Liver (tissue), 9 donors: Measurements from ENCODE around the gene KIF11. TPM values are rescaled to one million over a fixed set of nuclear protein-coding genes. Genes with fewer than 3 reads are reported as not detected.

Experiments used
- DNase-seq: peaks from one replicate; pipeline ENCODE4 v3.0.0-alpha.2; 2017; ENCODE audit warnings: low spot score
- H3K27ac ChIP-seq, 2 donors: one replicate each; pipeline ENCODE4 v1.7.0; 2013; ENCODE audit warnings: inconsistent platforms in 2 of 2, low read length in 2 of 2, control low read depth in 1 of 2, low read depth in 1 of 2, mild to moderate bottlenecking in 1 of 2
- H3K27me3 ChIP-seq, 4 donors: one replicate each; pipeline versions ENCODE4 v1.6.1 to v1.7.0; 2013; ENCODE audit warnings: low read length in 3 of 4, inconsistent platforms in 1 of 4, mild to moderate bottlenecking in 1 of 4, moderate library complexity in 1 of 4; ENCODE audit not compliant: control insufficient read depth in 4 of 4, insufficient read depth in 4 of 4
- H3K36me3 ChIP-seq, 4 donors: one replicate each; pipeline versions ENCODE4 v1.6.1 to v1.7.0; 2013; ENCODE audit warnings: low read length in 3 of 4, mild to moderate bottlenecking in 3 of 4, low read depth in 1 of 4, moderate library complexity in 1 of 4; ENCODE audit not compliant: control insufficient read depth in 4 of 4, insufficient read depth in 3 of 4
- H3K4me1 ChIP-seq, 4 donors: one replicate each; pipeline versions ENCODE4 v1.6.1 to v1.7.0; 2013; ENCODE audit warnings: low read length in 3 of 4, mild to moderate bottlenecking in 3 of 4, moderate library complexity in 1 of 4; ENCODE audit not compliant: control insufficient read depth in 4 of 4, insufficient read depth in 4 of 4
- H3K4me3 ChIP-seq, 3 donors: one replicate each; pipeline versions ENCODE4 v1.6.1 to v1.7.0; 2013; ENCODE audit warnings: low read length in 3 of 3, control low read depth in 1 of 3, low read depth in 1 of 3, mild to moderate bottlenecking in 1 of 3
- H3K9ac ChIP-seq, 2 donors: one replicate each; pipeline ENCODE4 v1.7.0; 2013; ENCODE audit warnings: low read length in 2 of 2, mild to moderate bottlenecking in 2 of 2, moderate library complexity in 2 of 2, control low read depth in 1 of 2, low read depth in 1 of 2
- H3K9me3 ChIP-seq, 4 donors: one replicate each; pipeline versions ENCODE4 v1.6.1 to v1.7.0; 2013; ENCODE audit warnings: low read length in 3 of 4; ENCODE audit not compliant: control insufficient read depth in 4 of 4
- ATF3 ChIP-seq: IDR thresholded peaks from 2 replicates; pipeline ENCODE4 v1.6.1; 2016; ENCODE audit warnings: antibody characterized with exemption
- CTCF ChIP-seq: fragments of 150-350 bp; IDR thresholded peaks from 2 replicates; pipeline ENCODE4 v1.5.1; 2017; ENCODE audit warnings: improper control_type of control experiment, low read depth, low read length; ENCODE audit not compliant: missing input control
- EGR1 ChIP-seq, 2 donors: IDR thresholded peaks; 2 replicates each; pipeline ENCODE4 v1.6.1; 2016 to 2018; ENCODE audit warnings: antibody characterized with exemption in 2 of 2, low read depth in 2 of 2
- FOXA1 ChIP-seq: IDR thresholded peaks from 2 replicates; pipeline ENCODE4 v1.6.1; 2016; ENCODE audit warnings: antibody characterized with exemption
- FOXA2 ChIP-seq: IDR thresholded peaks from 2 replicates; pipeline ENCODE4 v1.6.1; 2016; ENCODE audit warnings: antibody characterized with exemption
- GABPA ChIP-seq, 2 donors: IDR thresholded peaks in 1 of 2; conservative IDR thresholded peaks in 1 of 2; 2 replicates each; pipeline ENCODE4 v1.6.1; 2016; ENCODE audit warnings: antibody characterized with exemption in 2 of 2, mild to moderate bottlenecking in 1 of 2, moderate library complexity in 1 of 2
- HNF4A ChIP-seq, 2 donors: conservative IDR thresholded peaks; 2 replicates each; pipeline ENCODE4 v1.6.1; 2016; ENCODE audit warnings: antibody characterized with exemption in 2 of 2, mild to moderate bottlenecking in 2 of 2
- HNF4G ChIP-seq: IDR thresholded peaks from 2 replicates; pipeline ENCODE4 v1.6.1; 2016; ENCODE audit warnings: antibody characterized with exemption
- JUND ChIP-seq, 2 donors: IDR thresholded peaks; 2 replicates each; pipeline ENCODE4 v1.6.1; 2016; ENCODE audit warnings: antibody characterized with exemption in 2 of 2
- NR2F2 ChIP-seq: IDR thresholded peaks from 2 replicates; pipeline ENCODE4 v1.6.1; 2016; ENCODE audit warnings: antibody characterized with exemption
- RAD21 ChIP-seq, 2 donors: IDR thresholded peaks; 2 replicates each; pipeline ENCODE4 v1.6.1; 2016; ENCODE audit warnings: antibody characterized with exemption in 2 of 2, mild to moderate bottlenecking in 2 of 2
- REST ChIP-seq: IDR thresholded peaks from 2 replicates; pipeline ENCODE4 v1.6.1; 2016; ENCODE audit warnings: antibody characterized with exemption, mild to moderate bottlenecking
- RXRA ChIP-seq, 2 donors: IDR thresholded peaks; 2 replicates each; pipeline ENCODE4 v1.6.1; 2017 to 2018; ENCODE audit warnings: antibody characterized with exemption in 2 of 2, mild to moderate bottlenecking in 1 of 2
- SP1 ChIP-seq: IDR thresholded peaks from 2 replicates; pipeline ENCODE4 v1.6.1; 2018; ENCODE audit warnings: antibody characterized with exemption, mild to moderate bottlenecking
- TAF1 ChIP-seq: conservative IDR thresholded peaks from 2 replicates; pipeline ENCODE4 v1.6.1; 2016; ENCODE audit warnings: antibody characterized with exemption, mild to moderate bottlenecking
- YY1 ChIP-seq: IDR thresholded peaks from 2 replicates; pipeline ENCODE4 v1.6.1; 2016; ENCODE audit warnings: antibody characterized with exemption, mild to moderate bottlenecking
- ZBTB33 ChIP-seq: IDR thresholded peaks from 2 replicates; pipeline ENCODE4 v1.6.1; 2016; ENCODE audit warnings: antibody characterized with exemption
- WGBS: extraction: QIAGEN DNeasy Blood & Tissue Kit; methylation state at CpG from one replicate; pipeline ENCODE4 v1.1.7; 2013; 5-methylcytosine and 5-hydroxymethylcytosine counted together
- polyA plus RNA-seq, 2 donors: library from polyadenylated mRNA; stranded (reverse) in 1 of 2; unstranded in 1 of 2; fragments of 200-250 nt in 1 of 2; fragments of >200 nt in 1 of 2; fragmentation: Nextera tagmentation in 1 of 2; extraction: Ambion mirVana in 1 of 2; gene quantifications; one replicate each; pipeline versions ENCODE4 v1.2.1 to v1.2.3, GENCODE V29; 2013 to 2015
- total RNA-seq, 2 donors: library from RNA; depleted of rRNA; stranded (reverse); fragments of >200 nt; gene quantifications; one replicate each; pipeline ENCODE4 v1.2.3, GENCODE V29; 2014
- TF ChIP-seq, protein P1 (sequence below): IDR thresholded peaks from 2 replicates; pipeline ENCODE4 v1.6.1; 2016; ENCODE audit warnings: antibody characterized with exemption
- donor health status: healthy.
- donor health status: healthy.
- donor health status: healthy.
- donor health status: healthy.
- donor health status: healthy.

The KIF11 gene
- total and polyA plus RNA-seq, 4 donors, result 0.25 to 29.2 (median 0.58) TPM

DNA sequence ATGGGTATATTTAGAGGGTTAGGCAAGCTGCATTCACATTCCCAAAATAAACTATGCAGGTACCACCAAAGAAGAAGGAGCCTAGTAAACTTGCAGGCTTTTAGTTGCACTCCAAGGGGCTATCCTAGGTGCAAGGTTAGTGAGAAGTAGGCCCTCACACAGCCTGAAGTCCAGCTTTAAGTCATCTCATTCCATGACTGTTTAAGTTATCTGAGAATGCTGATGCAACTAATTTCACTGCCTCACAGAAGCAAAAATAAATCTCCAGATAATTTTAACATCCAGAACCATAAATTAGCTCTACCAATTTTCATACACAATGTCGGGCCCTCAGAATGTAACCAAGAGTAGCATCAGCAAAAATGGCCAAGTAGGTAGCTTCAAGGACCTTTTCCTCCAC lies 62.5 kb downstream of the KIF11 start:
- H3K36me3 ChIP-seq, result no peaks in the 10 kb centered on the region
- peaks cover 2 to 8% (median 4%) of the 10 kb centered on the region in 4 donors for H3K4me1 ChIP-seq
- no peak for TF ChIP-seq HNF4A (conservative IDR thresholded peaks at IDR 0.05)
- TF ChIP-seq FOXA2, result no peak
- TF ChIP-seq GABPA (IDR thresholded peaks at IDR 0.05 in 1 of 2, conservative IDR thresholded peaks at IDR 0.05 in 1 of 2), result no peak
- no peak for TF ChIP-seq REST
- TF ChIP-seq TAF1, result no peak
- no peak for TF ChIP-seq FOXA1
- no peak for TF ChIP-seq EGR1 (IDR thresholded peaks at IDR 0.05; ENCODE audit: low read depth in 2 of 2)
- no peak for TF ChIP-seq NR2F2
- TF ChIP-seq ATF3, result no peak
- TF ChIP-seq RXRA (IDR thresholded peaks at IDR 0.05), result no peak
- no peak for TF ChIP-seq CTCF
- TF ChIP-seq SP1, result no peak
- TF ChIP-seq RAD21 (IDR thresholded peaks at IDR 0.05), result no peak
- no peak for TF ChIP-seq JUND (IDR thresholded peaks at IDR 0.05)
- no peak for TF ChIP-seq YY1
- no peak for TF ChIP-seq ZBTB33
- no peak for TF ChIP-seq HNF4G
- TF ChIP-seq, protein P1, sequence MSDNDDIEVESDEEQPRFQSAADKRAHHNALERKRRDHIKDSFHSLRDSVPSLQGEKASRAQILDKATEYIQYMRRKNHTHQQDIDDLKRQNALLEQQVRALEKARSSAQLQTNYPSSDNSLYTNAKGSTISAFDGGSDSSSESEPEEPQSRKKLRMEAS, result no peak
- DNase-seq, result no peak
- H3K27ac ChIP-seq, result no peak overlapping the region
- no peaks in the 10 kb centered on the region for H3K9me3 ChIP-seq
- 94% methylated on average over 1 of the region's 1 CpG for WGBS
- H3K9ac ChIP-seq, result no peak overlapping the region
- no peak overlapping the region for H3K4me3 ChIP-seq
- H3K27me3 ChIP-seq, result no peaks in the 10 kb centered on the region
